Stimulated activated CD4-positive, alpha-beta T cell treated with anti-CD3 and anti-CD28 coated beads, Interleukin-4, amount 100 ng/mL, for 48 hours (primary cell): Measurements from ENCODE around the gene TRMT11.
"Not testable (repeated sequence)": the region's sequence is repeated elsewhere in the genome, so short reads cannot be mapped to it uniquely, and the experiment has no call there.

Experiments used
- DNase-seq, 2 donors: peaks; one replicate each; pipeline ENCODE4 v3.0.0-alpha.2; 2020; ENCODE audit warnings: low read depth in 2 of 2

The TRMT11 gene

DNA sequence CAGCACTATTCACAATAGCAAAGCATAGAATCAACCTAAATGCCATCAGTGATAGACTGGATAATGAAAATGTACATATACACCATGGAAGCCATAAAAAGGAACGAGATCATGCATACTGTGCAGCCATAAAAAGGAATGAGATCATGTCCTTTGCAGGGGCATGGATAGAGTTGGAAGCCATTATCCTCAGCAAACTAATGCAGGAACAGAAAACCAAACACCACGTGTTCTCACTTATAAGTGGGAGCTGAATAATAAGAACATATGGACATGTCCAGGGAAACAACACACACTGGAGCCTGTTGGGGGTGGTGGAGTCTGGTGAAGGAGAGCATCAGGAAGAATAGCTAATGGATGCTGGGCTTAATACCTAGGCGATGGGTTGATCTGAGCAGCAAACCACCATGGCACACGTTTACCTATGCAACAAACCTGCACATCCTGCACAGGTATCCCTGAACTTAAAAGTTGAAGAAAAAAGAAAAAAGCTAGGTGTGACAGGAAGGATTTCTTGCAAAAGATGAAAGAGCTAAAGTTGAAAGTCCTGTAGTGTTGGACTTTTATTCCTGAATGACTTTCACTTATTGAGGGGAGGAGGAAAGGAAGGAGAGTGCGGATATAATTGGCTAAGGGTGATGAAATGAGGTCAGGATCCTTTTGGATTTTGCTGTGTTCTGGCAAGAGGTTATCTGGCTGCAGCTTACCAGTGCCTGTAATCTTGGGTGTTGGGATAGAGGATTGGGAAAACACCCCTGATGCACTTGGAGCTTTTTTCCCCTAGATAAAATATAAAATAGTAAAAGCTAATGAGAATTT lies 8.5 kb downstream of the TRMT11 start:
- DNase-seq, result no peak

DNA sequence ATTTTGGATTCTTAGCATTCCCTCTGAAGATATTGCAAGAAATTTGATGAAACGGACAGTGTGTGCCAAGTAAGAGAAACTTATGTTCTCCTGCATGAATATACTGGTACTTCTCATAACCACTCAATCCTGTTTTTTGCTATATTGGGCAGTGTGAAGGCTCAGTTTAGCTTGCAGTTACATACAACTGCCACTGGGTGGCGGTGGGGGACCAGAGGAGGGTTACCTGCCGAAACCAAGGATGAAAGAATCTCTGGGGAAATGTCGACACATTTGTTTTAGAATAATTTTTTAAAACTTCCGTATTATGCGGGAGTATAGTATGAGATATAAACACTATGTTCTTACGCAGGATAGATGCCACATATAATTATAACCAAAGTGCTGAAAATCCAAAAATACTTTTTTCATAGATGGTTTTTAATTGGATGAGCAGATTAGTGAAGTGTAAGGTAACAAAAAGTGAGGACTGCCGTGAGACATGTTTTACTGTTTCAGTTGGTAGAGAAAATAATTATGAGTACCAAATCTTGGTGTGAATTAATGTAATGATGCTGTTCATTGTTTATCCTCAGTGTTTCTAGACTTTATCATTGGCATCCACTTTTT lies 9.7 kb downstream of the TRMT11 start:
- DNase-seq, result peak; percentile 55 to 60

DNA sequence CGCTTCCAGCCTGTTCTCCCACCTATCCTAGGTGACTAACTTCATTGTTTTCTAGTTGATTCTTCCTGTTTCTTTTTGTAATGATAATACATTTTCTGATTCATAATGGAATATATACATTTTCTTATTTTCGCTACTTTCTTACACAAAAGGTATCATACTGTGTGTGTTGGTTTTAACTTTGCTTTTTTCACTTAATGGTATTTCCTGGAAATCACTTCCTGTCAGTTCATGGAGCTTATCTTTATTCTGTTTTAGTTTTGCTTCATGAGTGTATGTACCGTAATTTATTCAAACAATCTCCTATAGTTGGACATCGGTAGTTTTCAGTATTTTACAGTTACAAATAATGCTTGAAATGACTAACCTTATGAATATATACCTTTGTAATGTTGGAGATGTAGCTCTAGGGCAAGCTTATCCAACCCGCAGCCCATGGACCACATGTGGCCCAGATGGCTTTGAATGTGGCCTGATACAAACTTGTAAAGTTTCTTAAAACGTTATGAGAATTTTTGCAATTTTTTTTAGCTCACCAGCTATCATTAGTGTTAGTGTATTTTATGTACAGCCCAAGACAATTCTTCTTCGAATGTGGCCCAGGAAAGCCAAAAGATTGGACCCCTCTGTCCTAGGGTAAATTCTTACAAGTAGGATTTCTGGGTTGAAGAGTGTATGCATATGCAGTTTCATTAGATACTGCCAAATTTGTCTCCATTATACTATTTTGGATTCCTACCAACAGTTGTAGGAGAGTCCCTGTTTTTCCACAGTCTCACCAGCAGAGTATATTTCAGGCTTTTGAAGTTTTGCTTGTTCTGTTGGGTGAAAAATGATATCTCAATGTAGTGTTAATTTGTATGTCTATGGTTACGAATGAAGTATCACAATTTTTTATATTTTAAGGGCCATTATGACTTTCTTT lies 16.7 kb downstream of the TRMT11 start:
- no peak for DNase-seq

DNA sequence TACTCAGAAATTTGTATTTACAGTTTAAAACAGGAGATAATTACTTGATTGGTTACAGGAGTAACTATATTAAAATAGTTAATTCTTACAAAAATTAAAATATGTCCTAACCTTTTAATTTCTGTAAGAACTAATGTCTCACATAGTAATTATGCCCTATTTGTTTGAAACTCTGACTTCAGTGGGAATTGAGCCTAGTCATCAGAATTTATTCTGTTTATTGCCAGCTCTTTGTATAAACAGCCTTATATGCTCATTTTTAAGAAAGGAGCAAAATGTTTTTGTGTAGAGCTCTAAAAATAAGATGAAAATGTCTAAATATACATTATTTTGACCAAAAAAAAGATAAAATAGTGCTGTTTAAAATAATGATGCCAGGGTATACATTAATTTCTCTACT lies 21.5 kb downstream of the TRMT11 start:
- DNase-seq, result no peak

DNA sequence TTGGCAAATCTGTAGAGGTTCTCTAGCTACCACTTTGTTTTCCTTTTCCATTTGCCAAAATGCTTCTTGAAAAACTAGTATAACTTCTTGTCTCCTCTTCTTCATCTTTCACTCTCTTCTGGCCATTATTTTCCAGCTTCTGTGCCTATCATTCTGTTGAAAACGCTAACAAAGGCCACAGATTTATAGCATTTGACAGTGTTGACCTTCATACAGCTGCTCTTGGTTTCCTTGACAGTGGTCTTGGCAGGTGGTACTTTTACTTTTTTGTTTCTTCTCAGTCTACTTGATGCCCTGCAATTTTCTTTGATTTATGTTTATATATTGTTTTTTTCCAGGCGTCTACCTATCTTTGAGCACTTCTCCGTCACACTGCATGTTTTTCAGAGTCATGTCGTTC lies 23.7 kb downstream of the TRMT11 start:
- no peak for DNase-seq

DNA sequence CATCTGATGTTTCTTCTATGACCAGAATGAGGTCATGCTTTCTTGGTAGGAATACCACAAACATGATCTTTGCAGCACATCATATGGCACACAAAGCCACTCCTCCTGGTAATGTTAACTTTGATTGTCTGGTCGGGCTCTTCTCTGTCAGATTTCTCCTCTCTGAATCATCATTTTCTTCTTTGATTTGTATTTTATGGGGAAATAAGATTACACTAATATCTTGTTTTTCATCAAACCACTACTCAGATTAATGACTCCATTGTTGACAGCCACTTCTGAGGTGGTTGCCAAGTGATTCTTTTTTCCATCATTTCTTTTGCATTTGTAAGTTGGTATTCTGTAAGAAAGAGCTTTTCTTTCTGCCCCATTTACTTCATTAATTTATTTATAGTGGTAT lies 29.5 kb downstream of the TRMT11 start:
- no peak for DNase-seq

DNA sequence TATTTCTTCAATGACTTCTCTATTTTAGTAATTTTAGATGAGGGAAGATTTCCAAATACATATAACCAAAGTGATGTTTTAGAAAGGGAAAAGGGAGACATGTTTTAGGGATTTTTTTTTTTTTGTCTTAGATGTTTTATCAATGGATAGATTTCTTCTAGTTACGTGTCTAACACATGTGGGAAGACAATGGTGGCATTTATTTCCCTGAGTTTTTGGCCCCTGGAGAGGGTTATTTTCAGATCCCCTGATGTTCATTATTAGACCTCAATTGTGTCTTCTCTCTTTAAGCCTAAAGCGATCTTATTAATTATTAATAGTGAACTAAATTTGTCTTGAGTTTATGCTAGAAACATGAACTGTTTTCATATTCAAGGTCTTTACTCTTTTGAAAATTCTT lies 30.3 kb downstream of the TRMT11 start:
- no peak for DNase-seq

DNA sequence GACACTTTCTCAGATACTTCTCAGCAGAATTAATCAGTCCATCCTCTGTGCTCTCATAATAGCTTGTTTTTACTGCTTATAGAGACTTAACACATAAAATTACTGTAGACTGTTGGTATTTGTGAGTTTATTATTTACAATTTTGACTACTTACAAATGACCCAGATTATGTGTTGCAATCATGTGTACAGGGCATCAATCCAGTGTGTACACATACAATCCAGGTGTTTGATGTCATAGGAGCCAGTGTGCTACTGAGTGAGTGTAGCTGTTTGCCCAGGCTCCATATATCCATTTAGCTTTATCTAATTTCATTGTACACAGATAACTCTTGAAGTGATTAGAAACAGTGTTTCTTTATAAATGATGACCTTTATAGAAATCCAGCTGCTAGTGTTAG lies 31.3 kb downstream of the TRMT11 start:
- DNase-seq, result no peak

DNA sequence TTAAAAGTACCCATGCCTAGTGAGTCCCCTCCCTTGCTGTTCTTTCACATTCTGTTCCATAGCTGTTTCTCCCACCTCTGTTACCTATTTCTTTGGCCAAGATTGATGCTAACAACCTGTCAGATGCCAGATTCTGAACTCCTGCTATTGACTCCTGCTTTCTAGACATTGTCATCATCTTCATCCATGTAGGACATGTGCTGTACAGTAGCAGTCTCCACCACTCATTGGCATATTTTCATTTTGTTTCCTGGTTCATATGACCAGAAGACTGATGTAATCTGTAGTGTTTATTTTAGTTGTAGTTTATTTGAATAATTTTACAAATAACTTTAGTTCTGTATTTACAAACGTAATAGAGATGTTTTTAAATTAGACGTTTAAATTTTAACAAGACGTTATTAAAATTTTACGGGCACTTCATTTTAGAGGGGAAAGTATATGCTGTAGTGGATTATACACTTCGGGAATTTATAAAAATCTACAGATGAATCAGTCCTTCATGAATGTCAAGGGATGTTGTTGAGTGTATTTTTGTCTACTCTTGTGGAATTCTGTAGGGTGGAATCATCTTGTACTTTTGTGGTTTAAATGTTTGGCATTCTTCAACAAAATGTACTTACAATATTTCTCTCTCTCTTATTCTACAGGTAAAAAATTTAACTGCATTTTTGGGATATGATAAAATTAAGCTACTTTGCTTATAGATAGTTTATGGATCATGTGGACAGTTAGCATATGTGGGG lies 34.1 kb downstream of the TRMT11 start:
- no peak for DNase-seq

DNA sequence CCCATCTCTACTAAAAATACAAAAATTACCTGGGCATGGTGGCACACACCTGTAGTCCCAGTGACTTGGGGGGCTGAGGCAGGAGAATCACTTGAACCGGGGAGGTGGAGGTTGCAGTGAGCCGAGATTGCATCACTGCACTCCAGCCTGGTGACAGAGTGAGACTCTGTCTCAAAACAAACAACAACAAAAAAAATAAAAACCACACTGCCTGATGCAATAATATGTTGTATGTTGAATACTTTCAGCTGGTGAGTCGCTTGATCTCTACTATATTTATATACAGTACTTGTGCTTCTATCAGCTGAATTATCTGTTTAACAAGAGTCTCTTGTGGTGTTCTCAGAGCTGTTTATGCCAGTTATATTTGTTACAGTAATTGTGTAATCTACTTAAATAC lies 37.1 kb downstream of the TRMT11 start:
- not testable (repeated sequence) for DNase-seq

DNA sequence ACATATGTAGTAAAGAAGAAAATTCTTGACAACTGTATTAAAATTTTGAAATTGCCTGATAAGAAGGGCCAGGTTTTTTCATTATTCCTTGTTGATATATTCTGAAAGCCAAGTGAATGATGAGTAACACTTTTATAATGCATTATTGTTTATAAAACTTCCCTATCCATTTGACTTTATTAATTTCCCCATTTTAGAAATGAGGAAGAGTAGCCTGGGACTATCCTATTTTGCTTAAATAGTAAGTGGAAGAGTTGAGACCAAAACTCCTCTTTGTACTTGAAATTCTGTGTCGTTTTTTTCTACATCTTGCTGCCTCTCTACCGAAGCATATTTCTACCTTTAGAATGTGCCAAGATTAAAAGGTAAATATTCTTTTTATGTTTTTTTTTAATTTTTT lies 39.7 kb downstream of the TRMT11 start:
- no peak for DNase-seq

DNA sequence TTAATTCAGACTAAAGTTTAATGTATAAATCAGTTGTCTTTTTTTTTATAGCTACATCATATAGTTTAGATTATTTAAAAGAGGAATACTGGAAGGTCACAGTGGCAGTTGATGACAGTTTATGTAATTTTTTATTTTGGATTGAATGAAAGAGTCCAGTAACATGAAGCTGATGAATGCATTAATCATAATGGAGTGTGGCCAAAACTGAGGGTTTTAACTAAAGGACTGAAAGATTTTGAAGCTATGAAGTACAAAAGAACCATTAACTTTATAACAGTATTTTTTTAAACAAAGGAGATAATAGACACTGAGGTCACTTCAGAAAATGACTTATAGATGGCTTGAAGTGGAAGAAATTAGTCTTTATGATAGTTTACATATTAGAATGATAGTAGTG lies 41.3 kb downstream of the TRMT11 start:
- DNase-seq, result no peak

DNA sequence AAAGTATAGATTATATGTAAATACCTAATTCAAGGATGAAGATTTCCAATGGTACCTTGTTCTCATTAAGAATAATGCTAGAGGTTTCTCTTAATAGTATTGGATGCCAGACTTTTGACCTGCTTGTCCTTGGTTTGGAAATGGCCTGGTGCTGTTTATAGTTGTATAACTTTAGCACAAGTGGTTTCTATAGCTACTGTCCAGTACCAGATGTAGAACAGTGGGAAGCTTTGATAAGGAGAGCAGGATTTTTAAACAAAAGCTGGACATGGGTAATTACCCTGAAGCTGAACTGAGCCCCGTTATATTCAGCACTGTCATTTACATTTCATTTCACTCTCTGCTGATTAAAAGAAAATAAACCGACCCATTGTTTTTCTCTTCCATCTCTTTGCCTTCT lies 43.7 kb downstream of the TRMT11 start:
- DNase-seq, result no peak

DNA sequence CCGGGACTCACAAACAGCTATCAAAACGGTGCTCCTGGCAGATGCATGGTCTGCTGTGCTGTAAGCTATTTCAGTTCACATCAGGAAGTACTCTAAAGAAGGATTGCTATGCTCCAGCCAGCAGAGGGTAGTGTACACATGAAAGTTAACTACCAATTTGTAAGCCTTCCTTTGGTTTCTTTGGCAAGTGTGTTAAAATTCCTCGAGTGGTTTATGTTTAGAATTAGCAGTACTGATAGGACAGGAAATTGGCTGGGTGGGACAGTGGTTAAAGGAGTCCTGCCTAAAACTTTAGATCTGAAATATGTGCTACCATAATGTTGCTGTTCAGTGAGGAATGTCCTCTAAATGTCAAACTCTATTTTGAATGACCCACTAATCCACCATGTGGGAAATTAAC lies 47.4 kb downstream of the TRMT11 start:
- DNase-seq, result no peak

DNA sequence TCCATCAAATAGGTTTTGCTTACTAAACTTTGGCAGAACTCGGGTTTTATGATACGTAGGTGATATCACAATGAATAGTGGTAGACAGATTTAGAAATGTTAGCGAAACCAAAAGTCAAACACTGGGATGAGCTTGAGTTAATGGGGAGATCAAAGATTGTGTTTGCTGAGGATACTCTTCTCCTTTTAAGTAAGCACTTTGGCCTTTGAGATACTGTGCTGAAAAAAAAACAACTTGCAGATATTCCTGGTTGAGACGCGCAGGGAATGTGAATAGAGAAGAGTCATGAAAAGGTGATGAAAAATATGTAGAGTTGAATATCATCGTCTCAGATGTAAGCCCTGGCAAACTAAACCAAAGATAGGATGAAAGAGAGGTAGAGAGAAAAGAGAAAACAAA lies 48.3 kb downstream of the TRMT11 start:
- DNase-seq, result no peak

DNA sequence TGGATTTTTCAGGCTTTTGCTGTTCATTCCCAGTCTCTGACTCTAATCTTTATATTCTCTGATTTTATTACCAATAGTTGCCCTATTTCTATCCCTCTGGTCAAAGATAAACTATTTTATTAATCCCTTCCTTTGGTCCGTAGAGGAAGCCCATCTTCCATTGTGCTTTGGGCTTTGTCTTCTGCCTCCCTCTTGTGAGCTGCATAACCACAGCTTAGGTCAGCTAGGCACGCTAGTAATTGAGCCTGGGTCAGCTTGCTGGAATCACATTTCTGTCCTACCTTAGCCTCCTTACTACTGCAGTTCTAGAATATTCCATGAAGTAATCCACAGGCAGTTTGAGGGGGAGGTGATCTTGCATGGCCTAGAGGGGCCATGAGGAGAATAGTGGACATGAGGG lies 49.4 kb downstream of the TRMT11 start:
- no peak for DNase-seq

DNA sequence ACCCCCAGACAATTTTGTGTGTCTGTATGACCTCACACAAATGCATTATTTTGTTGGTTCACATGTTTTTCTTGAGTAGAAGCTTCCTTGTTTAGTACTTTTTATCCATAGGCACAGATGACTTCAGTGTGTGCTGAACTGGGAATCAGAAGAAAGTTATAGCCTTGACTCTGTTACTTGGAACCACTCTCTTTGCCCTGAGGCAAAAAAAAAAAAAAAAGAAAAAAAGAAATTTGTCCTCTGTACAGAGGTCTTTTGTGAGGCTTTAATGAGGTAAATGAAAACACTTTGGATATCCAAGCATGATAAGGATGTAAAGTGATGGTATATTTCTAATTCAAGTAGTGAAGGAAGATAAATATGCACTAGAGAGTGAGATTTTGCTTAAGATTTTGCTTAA lies 51.9 kb downstream of the TRMT11 start:
- no peak for DNase-seq

DNA sequence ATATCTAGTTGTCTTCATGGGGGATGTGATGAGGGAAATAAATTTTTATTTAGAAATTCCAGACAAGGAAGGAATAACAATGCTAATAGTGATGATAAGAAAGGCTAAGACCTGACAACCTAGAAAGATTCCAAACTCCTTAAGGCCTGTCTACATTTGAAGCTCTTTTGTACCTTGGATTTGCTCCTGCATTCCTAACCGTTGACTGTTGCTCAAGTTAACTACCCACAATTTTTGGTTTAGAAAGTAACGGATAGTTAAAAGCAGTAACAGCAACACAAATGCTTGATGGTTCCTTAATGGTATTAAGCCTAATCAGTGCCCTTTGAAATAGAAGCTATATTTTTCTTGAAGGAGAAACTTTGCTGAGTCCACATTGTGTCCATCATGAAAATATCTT lies 52.9 kb downstream of the TRMT11 start:
- DNase-seq, result no peak

DNA sequence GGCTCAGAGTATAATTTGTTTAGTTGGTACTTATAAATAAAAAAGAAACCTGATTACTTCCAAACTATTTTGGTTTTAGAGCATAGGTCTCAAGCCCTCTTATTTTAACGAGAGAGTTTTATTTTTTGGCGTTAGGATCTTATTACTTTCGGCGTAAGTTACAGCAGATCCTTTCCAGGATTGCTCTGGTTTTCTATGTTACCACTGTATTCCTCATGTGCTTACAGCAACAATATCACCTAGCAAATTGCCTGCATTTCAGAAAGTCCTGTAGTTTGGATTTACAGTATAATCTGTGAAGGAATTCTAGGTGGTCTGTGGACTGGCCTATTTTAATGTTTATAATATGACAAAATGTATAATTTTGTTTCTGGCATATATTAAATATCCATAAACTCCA lies 54.1 kb downstream of the TRMT11 start:
- no peak for DNase-seq

DNA sequence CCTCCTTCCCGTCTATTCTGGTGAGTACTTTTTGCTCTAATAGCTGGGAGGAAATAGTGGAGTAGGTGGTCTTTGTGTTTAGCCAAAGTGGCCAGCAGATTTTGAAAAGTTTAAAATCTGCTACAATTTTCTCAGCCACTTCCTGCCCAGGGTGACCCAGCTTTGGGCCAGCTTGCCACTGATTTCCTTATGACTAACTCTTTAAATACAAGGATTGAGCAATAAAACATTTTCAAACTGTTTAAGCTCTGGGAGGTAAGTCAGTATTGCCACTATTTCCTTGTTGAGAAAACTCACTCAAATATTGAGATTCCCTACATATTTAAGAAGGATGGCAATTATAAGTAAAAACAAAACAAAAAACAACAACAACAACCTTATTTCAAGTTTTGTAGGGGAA lies 54.5 kb downstream of the TRMT11 start:
- no peak for DNase-seq

DNA sequence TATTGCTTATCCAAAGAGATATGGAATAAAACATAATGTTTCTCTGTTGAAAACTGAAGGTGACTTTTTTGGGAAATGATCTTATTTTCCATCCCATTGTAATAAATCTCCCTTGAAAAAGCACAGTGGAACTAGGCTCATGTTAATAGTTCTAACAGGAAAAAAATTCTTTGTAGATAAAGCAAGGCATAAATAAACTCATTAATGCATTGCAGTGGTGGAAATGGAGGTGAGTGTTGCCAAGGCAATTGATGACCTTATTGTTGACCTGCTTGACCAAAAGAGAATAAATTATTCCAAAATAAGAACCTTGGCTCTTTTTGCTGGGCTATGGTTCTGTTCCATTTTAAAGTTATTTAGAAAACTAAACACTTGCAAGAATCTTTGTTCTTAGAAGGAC lies 55.2 kb downstream of the TRMT11 start:
- no peak for DNase-seq

DNA sequence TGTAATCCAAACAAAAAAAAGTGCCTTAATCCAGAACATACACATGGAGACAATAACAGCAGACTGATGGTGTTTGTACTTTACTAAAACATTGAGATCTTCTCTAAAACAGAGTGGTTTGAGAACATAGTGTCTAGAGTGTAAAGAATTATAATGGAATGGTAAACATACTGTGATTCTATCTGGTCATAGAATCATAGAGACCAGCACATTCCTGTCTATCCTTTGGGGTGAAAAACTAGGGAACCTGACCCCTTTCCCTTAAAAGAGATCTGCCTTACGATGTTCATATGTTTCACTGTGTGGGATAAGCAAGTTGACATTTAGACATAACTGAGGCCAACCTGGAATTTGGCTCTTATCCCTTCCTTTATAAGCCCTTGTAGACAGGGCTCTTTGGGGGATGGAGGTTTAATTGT lies 55.7 kb downstream of the TRMT11 start:
- no peak for DNase-seq
